Hematopoietic multipotent progenitor cell treated with erythropoietin and hydrocortisone succinate and interleukin-3 and kit ligand, for 4 days (in vitro differentiated cells): ENCODE data around the gene MAPK8.

Experiments used
- DNase-seq: peaks from one replicate; pipeline ENCODE4 v3.0.0-alpha.2; 2015

The MAPK8 gene

DNA sequence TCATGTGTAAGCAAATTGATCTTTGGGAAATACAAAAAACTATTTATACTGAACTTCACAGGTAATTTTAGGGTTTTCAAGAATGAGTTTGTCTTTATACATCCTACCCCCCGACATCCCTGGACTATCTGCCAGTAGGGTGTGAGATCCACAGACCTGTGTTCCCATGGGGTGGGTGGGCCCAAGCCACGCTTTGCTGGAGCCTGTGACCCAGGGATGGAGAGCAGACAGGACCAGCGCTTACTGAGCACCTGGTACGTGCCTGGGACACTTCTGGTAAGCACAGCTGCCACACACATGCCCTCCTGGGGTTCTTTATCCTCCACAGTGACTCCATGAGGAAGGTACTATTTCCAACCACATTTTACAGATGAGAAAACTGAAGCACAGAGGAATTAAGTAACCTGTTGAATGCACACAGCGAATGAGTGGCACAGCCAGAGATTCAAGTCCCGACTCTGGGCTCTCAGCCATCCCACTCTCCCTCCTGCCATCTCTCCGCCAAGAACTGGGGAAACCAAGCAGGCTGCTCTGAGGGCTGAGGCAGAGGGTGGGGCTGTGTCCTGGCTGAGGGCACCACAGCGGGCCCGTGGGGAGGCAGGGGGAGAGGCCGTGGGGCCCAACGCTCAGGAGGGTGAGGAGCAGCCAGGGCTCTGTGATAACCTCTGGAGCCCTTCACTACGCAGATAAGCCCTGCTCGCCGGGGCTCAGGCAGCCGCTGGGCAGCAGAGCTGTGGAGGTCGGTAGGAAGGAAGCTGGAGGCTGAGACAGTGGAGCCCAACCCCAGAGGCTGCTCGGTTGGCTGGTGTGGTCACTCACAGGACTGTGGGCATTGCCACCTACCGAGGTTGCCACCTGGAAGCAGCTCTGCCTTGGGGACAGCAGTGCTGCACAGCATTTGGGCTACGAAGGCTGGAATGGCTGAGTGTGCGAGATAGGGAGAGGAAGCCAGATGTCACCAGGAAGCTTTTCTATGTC, 174.2 kb downstream of the MAPK8 start:
- peak; percentile 96 for DNase-seq

GRCh38 chr10:48481385-48481784, 174.9 kb downstream of the MAPK8 start:
- no peak for DNase-seq

DNA sequence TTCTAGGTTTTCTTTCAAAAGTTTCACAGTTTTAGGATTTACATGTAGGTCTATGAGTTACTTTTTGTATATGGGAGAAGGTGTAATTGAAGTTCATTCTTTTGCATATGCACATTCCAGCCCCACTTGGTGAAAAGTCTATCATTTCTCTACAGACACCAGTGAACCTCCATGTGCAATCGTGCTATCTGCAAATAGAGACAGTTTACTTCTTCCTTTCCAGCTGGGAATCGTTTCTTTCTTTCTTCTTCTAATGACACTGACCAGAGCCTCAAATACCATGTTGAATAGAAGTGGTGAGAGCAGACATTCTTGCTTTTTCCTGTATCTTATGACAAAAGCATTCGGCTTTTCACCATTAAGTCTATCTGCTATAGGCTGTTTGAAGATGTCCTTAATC, 175.7 kb downstream of the MAPK8 start:
- no peak for DNase-seq

- DNase-seq: no peak
These were observed 178.4 kb downstream of the MAPK8 start for GRCh38 chr10:48484911-48485310.

GRCh38 chr10:48485711-48486110, 179.2 kb downstream of the MAPK8 start:
- no peak for DNase-seq

GRCh38 chr10:48487244-48487643, 180.8 kb downstream of the MAPK8 start:
- DNase-seq: no peak
